PC-3 (cell line): Measurements from ENCODE around the gene AP3S2. TPM values are rescaled to one million over a fixed set of nuclear protein-coding genes. Genes with fewer than 3 reads are reported as not detected.

ENCODE experiments used
- ATAC-seq: fragments of 200-7000 bp; cut with Tn5 transposase; 2 replicates; pipeline ENCODE4 v1.9.1; 2020; ENCODE audit warnings: mild to moderate bottlenecking, moderate library complexity
- BruUV-seq: library from RNA; stranded (reverse); fragments of 400-500 nt; replicated peaks from 2 replicates; lab custom pipeline; 2021; lab: Mats Ljungman, UMichigan
- CTCF ChIA-PET: fragments of 300-600 bp; sonication (Branson Sonifier 250); formaldehyde crosslinking; loops from one replicate; lab custom pipeline; 2022; ENCODE audit warnings: antibody characterized with exemption; lab: Charles Lee
- POLR2A ChIA-PET: fragments of 300-600 bp; sonication (Branson Sonifier 250); formaldehyde crosslinking; loops from one replicate; lab custom pipeline; 2022; ENCODE audit warnings: antibody characterized with exemption; ENCODE audit not compliant: unreplicated experiment; lab: Charles Lee
- DNase-seq: peaks from one replicate; pipeline ENCODE4 v3.0.0-alpha.2; 2015
- H2AFZ ChIP-seq: fragments of 300-600 bp; sonication (generic); 2 replicates; pipeline ENCODE4 v1.6.0; 2016; ENCODE audit warnings: antibody characterized with exemption, low read length
- H3F3A ChIP-seq: fragments of 300-600 bp; sonication (generic); one replicate; pipeline ENCODE4 v1.6.0; 2017; ENCODE audit warnings: antibody characterized with exemption, low read length, control low read depth, mild to moderate bottlenecking; ENCODE audit not compliant: unreplicated experiment
- H3K27ac ChIP-seq: fragments of 300-600 bp; sonication (generic); 2 replicates; pipeline ENCODE4 v1.5.1; 2016; ENCODE audit warnings: mild to moderate bottlenecking, low read length
- H3K27me3 ChIP-seq: fragments of 300-600 bp; sonication (generic); 2 replicates; pipeline ENCODE4 v1.6.1; 2016; ENCODE audit warnings: low read length, mixed read lengths
- H3K36me3 ChIP-seq: fragments of 300-600 bp; sonication (generic); 2 replicates; pipeline ENCODE4 v1.6.1; 2016; ENCODE audit warnings: low read depth, mixed run types, low read length, mixed read lengths
- H3K4me1 ChIP-seq: fragments of 300-600 bp; sonication (generic); 2 replicates; pipeline ENCODE4 v1.5.1; 2016; ENCODE audit warnings: low read length; ENCODE audit not compliant: insufficient read depth
- H3K4me2 ChIP-seq: fragments of 300-600 bp; sonication (generic); 2 replicates; pipeline ENCODE4 v1.6.0; 2016; ENCODE audit warnings: low read length
- H3K4me3 ChIP-seq: fragments of 300-600 bp; sonication (generic); 2 replicates; pipeline ENCODE4 v1.5.1; 2016; ENCODE audit warnings: mild to moderate bottlenecking, low read length, mixed read lengths
- H3K79me2 ChIP-seq: fragments of 300-600 bp; sonication (generic); 2 replicates; pipeline ENCODE4 v1.6.1; 2017; ENCODE audit warnings: low read length, mixed read lengths
- H3K9ac ChIP-seq: fragments of 300-600 bp; sonication (generic); 2 replicates; pipeline ENCODE4 v1.6.0; 2016; ENCODE audit warnings: mild to moderate bottlenecking, low read length
- H3K9me2 ChIP-seq: fragments of 300-600 bp; sonication (generic); replicated peaks from 2 replicates; pipeline ENCODE4 v1.6.1; 2016; ENCODE audit warnings: mixed run types, low read length, mixed read lengths
- H3K9me3 ChIP-seq: fragments of 300-600 bp; sonication (generic); 2 replicates; pipeline ENCODE4 v1.6.1; 2016; ENCODE audit warnings: low read length, mixed read lengths
- H4K20me1 ChIP-seq: fragments of 300-600 bp; sonication (generic); 2 replicates; pipeline ENCODE4 v1.6.1; 2016; ENCODE audit warnings: low read length, mixed read lengths
- EZH2 ChIP-seq: fragments of 300-600 bp; sonication (generic); IDR thresholded peaks from one replicate; pipeline ENCODE4 v1.6.1; 2017; ENCODE audit warnings: antibody characterized with exemption, mild to moderate bottlenecking, low read length; ENCODE audit not compliant: unreplicated experiment
- EZH2phosphoT487 ChIP-seq: fragments of 300-600 bp; sonication (generic); IDR thresholded peaks from 2 replicates; pipeline ENCODE4 v1.6.1; 2018; ENCODE audit warnings: mild to moderate bottlenecking, antibody characterized with exemption, low read length, borderline replicate concordance
- intact Hi-C: fragments of 100-400 bp; cut with micrococcal nuclease; formaldehyde crosslinking; loops from 2 replicates; pipeline ENCODE4 v1.9.0; 2023
- total RNA-seq: library from RNA; depleted of rRNA; stranded (reverse); fragments of >200 nt; gene quantifications from 2 replicates; pipeline ENCODE4 v1.2.3, GENCODE V29; 2014
- TF ChIP-seq, protein P1 (sequence below): fragments of 300-600 bp; sonication (generic); conservative IDR thresholded peaks from 2 replicates; pipeline ENCODE4 v1.5.1; 2017; ENCODE audit warnings: antibody characterized with exemption, low read depth, mild to moderate bottlenecking, low read length

AP3S2 gene
- total RNA-seq, 1 experiment from 2014 or later: 18.8 TPM

DNA sequence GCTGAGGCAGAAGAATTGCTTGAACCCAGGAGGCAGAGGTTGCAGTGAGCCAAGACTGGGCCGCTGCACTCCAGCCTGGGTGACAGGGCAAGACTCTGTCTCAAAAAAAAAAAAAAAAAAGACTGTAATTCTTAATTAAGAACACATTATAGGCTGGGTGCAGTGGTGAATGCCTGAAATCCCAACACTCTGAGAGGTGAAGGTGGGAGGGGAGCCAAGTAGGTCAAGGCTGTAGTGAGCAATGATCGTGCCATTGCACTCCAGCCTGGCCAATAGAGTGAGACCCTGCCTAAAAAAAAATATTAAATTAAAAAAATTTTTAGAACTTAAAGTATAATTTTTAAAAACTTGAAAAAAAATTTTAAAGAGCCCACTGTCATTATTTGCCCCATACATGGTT lies 32.4 kb upstream of the AP3S2 start:
- ChIA-PET POLR2A (no interaction called here), CTCF (no interaction called here)
- H3K4me2 ChIP-seq: no peak overlapping the region
- no peaks in the 10 kb centered on the region for H3K9me2 ChIP-seq
- no peak for TF ChIP-seq EZH2
- TF ChIP-seq, protein P1, sequence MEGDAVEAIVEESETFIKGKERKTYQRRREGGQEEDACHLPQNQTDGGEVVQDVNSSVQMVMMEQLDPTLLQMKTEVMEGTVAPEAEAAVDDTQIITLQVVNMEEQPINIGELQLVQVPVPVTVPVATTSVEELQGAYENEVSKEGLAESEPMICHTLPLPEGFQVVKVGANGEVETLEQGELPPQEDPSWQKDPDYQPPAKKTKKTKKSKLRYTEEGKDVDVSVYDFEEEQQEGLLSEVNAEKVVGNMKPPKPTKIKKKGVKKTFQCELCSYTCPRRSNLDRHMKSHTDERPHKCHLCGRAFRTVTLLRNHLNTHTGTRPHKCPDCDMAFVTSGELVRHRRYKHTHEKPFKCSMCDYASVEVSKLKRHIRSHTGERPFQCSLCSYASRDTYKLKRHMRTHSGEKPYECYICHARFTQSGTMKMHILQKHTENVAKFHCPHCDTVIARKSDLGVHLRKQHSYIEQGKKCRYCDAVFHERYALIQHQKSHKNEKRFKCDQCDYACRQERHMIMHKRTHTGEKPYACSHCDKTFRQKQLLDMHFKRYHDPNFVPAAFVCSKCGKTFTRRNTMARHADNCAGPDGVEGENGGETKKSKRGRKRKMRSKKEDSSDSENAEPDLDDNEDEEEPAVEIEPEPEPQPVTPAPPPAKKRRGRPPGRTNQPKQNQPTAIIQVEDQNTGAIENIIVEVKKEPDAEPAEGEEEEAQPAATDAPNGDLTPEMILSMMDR: no peak
- no peak for TF ChIP-seq EZH2phosphoT487
- H2AFZ ChIP-seq: no peak overlapping the region
- no peaks in the 10 kb centered on the region for H3K27me3 ChIP-seq
- ATAC-seq: no peak
- H3K36me3 ChIP-seq: no peaks in the 10 kb centered on the region
- no peaks in the 10 kb centered on the region for H3K4me1 ChIP-seq
- no peaks in the 10 kb centered on the region for H3K79me2 ChIP-seq
- H4K20me1 ChIP-seq: no peaks in the 10 kb centered on the region
- no peak overlapping the region for H3K27ac ChIP-seq
- H3F3A ChIP-seq: no peaks in the 10 kb centered on the region
- no peak overlapping the region for H3K9ac ChIP-seq
- no peak for DNase-seq
- H3K4me3 ChIP-seq: no peak overlapping the region
- intact Hi-C loops: no loop called here
- no peaks in the 10 kb centered on the region for H3K9me3 ChIP-seq
- no TSS peak for BruUV-seq

DNA sequence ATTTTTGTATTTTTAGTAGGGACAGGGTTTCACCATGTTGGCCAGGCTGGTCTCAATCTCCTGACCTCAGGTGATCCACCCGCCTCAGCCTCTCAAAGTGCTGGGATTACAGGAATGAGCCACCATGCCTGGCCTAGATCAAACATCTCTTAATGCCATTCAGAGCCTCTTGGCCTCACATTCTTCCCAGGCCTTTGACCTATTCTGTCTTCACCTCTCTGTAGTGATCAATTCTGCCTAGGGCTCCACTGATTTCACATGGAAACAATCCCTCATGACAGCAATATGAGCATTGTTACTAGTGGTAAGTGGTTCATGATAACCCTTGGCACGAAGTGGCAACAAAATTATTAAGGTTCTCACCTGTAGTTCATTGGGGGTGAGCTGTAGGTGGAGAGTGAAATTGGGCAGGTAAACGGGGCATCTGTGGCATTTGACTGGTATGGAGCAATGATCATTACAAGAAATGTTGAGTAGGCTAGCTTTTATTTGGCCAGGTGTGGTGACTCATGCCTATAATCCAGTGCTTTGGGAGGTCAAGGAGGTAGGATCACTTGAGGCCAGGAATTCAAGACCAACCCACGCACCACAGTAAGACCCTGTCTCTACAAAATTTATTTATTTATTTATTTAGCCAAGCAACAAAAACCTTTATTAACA lies 23.8 kb upstream of the AP3S2 start:
- no peak overlapping the region for H3K9ac ChIP-seq
- H2AFZ ChIP-seq: no peak overlapping the region
- no peaks in the 10 kb centered on the region for H3K27me3 ChIP-seq
- no peaks in the 10 kb centered on the region for H4K20me1 ChIP-seq
- H3K9me3 ChIP-seq: no peaks in the 10 kb centered on the region
- H3K4me2 ChIP-seq: peak overlapping the region; percentile 41
- TF ChIP-seq EZH2: no peak
- no peak for TF ChIP-seq EZH2phosphoT487
- H3K4me1 ChIP-seq: peaks cover 22% of the 10 kb centered on the region
- 0 out of 2 replicates have a peak overlapping the region, but pooled peaks have one; percentile 7 for H3K4me3 ChIP-seq
- peak overlapping the region; percentile 55 for H3K27ac ChIP-seq
- ChIA-PET CTCF (interaction anchor here (0.5 kb wide), 1 partner anchor 97 kb away, joined by 5 read pairs; no protein-coding TSS in a partner anchor), POLR2A (no interaction called here)
- no peaks in the 10 kb centered on the region for H3K36me3 ChIP-seq
- H3K79me2 ChIP-seq: no peaks in the 10 kb centered on the region
- peak; percentile 74 for ATAC-seq
- intact Hi-C loops: no loop called here
- H3K9me2 ChIP-seq: no peaks in the 10 kb centered on the region
- peak; percentile 80 for DNase-seq
- BruUV-seq: no TSS peak
- H3F3A ChIP-seq: no peaks in the 10 kb centered on the region

DNA sequence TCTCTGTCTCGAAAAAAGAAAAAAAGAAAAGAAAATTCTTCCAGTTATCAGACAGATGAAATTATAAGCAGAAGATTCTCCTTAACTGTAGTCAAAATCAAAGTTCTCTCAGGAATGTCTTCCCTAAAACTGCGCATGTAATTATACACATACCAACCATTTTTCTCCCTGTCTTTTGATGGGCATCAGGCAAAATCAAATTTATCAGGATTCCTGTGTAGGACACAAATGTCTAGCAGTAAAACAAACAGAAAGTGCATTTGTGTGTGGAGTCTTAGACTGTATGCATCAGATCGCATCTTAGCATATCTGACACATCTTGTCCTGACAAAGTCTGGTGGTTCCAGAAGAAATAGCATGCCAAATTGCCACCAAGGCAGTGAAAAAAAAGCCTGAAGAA lies 22.9 kb upstream of the AP3S2 start:
- ATAC-seq: no peak
- Histone ChIP-seq H3K4me3 (no peak overlapping the region), H3K27ac (no peak overlapping the region), H3K9me2 (no peaks in the 10 kb centered on the region), H3K79me2 (no peaks in the 10 kb centered on the region), H3K9me3 (no peaks in the 10 kb centered on the region), H3K4me1 (peaks cover 26% of the 10 kb centered on the region), H3K4me2 (no peak overlapping the region), H4K20me1 (no peaks in the 10 kb centered on the region), H3K36me3 (no peaks in the 10 kb centered on the region), H3K27me3 (no peaks in the 10 kb centered on the region), H2AFZ (no peak overlapping the region), H3K9ac (no peak overlapping the region), H3F3A (no peaks in the 10 kb centered on the region)
- BruUV-seq: no TSS peak
- POLR2A ChIA-PET: no interaction called here
- CTCF ChIA-PET: no interaction called here
- DNase-seq: no peak
- intact Hi-C loops: no loop called here
- TF ChIP-seq EZH2 (no peak), EZH2phosphoT487 (no peak)
- TF ChIP-seq, protein P1: no peak
